Astrocyte (in vitro differentiated cells and primary cell): ENCODE results near the gene OPN5.

Experiments used
- EZH2 ChIP-seq: IDR thresholded peaks from 2 replicates; pipeline ENCODE4 v1.6.1; 2012; ENCODE audit warnings: mild to moderate bottlenecking, low read length, inconsistent platforms; ENCODE audit not compliant: insufficient read depth
- TF ChIP-seq, protein P1 (sequence below): IDR thresholded peaks from 2 replicates; pipeline ENCODE4 v1.5.1; 2011; ENCODE audit warnings: low read depth, mild to moderate bottlenecking, inconsistent platforms, low read length, moderate library complexity; ENCODE audit not compliant: insufficient read depth

DNA sequence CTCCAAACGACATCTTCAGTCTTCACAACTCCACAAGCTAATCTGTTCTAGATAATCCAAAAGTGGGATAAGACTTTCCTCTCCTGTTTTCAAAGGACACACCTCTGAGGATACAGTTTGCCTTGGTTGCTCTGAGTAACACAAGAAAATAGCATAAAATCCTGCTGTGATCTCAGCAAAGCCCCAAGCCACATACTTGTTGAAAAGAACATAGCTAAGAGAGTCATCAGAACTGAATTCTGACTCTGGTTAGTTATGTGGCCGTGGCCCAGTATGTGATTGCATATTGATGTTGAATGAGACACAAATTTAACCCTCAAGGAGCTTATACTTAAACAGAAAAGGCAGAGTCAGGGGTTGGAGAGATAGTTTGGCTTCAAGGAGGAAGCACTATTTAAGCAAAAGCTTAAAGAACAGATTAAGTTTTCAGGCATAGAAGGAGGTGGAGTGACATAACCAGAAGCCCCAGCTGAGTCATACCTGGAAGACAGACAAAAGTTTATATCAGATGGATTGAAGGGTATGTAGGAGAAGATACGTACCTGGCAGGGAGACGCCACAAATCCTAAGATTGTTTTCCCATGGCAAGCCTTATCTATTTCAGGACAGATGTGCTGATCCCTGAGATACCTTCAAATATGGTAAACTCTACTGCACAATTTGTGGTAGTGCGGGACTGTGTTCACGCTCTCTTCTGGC lies 41.2 kb downstream of the OPN5 start:
- TF ChIP-seq, protein P1, sequence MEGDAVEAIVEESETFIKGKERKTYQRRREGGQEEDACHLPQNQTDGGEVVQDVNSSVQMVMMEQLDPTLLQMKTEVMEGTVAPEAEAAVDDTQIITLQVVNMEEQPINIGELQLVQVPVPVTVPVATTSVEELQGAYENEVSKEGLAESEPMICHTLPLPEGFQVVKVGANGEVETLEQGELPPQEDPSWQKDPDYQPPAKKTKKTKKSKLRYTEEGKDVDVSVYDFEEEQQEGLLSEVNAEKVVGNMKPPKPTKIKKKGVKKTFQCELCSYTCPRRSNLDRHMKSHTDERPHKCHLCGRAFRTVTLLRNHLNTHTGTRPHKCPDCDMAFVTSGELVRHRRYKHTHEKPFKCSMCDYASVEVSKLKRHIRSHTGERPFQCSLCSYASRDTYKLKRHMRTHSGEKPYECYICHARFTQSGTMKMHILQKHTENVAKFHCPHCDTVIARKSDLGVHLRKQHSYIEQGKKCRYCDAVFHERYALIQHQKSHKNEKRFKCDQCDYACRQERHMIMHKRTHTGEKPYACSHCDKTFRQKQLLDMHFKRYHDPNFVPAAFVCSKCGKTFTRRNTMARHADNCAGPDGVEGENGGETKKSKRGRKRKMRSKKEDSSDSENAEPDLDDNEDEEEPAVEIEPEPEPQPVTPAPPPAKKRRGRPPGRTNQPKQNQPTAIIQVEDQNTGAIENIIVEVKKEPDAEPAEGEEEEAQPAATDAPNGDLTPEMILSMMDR: no peak
- TF ChIP-seq EZH2: no peak
